GM19023 (cell line): ENCODE data around the gene AUTS2.

ENCODE experiments used
- ATAC-seq: cut with Tn5 transposase; IDR thresholded peaks from one replicate; pipeline ENCODE4 v1.9.1; 2021; ENCODE audit warnings: mild to moderate bottlenecking, moderate library complexity; ENCODE audit not compliant: unreplicated experiment

Gene AUTS2

GRCh38 chr7:70730451-70731110 is 1132.3 kb downstream of the AUTS2 start:
- ATAC-seq: no peak

DNA sequence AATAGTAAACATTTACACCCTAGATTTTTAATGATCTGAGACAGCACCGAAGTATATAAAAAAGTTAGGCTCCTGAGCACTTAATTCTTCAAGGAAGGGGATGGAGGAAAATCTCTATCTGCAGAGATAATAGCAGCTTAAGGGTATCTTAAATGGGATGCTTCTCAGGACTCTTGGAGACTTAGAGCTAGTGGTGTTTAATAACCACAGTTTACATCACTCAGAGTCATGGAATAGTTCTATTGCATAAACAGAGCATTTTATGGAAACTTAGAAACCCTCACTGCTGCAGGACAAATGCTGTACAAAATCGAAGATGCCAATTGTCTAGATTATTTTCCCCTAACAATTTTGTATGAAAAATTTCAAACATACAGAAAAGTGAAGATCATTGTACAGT is 1134.8 kb downstream of the AUTS2 start:
- ATAC-seq: no peak

GRCh38 chr7:70734411-70734810 is 1136.1 kb downstream of the AUTS2 start:
- no peak for ATAC-seq

GRCh38 chr7:70735313-70735712 is 1137.0 kb downstream of the AUTS2 start:
- ATAC-seq: no peak

- ATAC-seq: no peak
These were observed 1138.6 kb downstream of the AUTS2 start for GRCh38 chr7:70736715-70737460.

DNA sequence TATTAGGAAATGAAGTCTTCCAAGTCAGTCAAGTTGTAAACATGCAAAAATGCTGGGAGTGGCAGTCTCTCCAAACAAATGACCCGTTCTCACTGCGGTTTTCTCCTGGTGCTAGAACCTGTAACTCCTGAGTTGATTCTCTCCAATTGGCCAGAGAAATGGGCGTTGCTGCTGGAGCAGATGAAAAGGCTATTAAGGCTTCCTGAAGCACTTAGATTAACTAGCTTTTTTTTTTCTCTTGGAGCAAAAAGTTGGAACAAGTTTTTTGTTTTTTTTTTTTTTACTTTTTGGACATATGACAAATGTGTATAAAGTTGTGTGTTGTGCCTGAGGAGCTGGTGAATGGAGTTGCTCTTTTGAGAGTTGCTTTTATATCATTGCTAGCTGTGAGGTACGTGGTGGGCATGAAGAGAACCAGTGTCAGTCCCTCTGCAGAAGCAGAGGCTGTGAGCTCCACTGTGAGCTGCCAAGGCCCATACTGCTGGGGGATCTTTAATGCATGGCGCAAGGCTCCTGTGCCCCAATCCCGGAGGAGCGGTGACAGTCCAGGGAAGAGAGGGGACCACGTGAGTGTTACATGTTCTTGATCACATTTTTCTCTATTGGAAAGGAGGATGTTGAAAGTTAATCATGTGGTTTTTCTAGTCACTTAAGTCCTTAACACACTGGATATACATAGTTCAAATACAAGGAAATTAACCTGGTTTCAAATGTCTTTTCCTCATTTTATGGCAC is 1140.0 kb downstream of the AUTS2 start:
- ATAC-seq: no peak

DNA sequence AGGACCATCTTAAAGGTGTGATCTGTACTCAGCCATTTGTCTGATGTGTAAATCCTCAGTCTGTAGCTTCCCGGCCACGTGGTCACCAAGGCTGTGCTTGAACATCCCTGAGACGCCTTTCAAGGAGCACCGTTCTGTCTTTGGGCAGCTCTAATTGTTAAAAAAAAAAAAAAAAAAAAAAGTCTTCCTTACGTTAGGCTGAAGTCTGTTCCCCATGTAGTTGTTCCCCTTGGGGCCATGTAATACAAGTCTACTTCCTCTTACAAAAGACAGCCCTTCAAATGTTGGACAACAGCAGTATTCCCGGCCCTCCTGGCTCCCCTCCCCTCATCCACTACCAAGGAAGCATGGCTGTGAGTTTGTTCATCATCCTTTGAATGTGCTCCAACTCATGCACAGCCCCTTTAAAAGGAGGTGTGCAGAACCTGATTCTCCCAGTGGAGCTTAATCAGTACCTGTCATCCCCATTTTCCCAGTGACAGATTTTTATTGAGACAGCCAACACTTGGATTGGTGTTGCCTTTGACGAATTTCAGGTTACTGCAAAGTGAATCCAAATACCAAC is 1141.5 kb downstream of the AUTS2 start:
- ATAC-seq: no peak

DNA sequence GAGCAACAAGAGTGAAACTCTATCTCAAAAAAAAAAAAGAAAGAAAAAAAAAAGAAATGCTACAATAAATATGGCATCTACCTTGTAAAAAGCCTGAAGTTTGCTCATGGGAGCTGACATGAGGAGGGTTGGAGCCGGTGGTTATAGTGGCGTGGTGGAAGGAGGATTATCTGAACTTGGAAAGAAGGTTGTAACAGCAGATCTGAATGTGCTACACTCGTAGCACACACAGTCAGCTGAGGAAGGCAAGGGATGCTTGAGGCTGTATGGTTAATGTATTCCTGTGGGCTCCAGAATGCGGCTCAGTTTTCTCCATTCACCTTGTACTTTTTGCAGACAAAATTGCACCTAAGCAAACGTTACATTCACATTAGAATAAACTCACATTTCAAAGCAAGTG is 1143.4 kb downstream of the AUTS2 start:
- ATAC-seq: no peak

DNA sequence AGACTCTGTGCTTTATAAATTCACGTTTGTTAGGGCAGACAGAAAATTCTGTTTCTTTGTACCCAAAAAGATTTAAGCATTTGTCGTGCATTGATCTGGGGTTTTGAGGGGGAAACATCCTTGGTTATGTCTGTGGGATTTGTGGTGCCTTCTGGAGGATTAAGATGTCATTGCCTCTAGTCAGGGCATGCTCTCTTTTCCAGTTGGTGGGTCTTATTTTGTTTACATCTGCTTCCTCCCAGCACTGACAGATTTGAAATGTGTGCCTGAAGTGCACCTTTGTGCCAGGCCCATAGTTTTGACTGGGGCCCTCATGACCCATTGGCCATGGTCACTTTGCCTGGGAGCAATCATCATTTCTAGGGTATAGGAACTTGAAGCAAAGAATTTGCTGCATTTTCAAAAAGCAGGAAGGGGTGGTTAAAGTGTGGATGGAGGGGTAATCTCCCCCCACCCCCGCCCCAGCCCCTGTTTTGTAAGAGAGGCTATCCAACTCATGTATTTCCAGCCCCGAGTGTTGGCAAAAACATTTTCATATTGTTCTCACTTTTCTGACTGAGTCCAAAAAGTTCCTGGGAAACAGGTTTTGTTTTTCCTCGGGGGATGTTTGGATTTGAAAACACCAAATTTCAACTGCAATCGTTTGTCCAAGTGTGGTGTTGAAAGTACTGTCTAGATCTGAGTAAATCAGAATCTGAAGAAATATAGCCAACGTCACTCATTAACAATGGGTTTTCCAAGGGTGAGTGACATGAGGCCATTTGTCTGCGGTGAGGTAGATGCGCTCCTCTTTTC is 1145.5 kb downstream of the AUTS2 start:
- ATAC-seq: no peak

DNA sequence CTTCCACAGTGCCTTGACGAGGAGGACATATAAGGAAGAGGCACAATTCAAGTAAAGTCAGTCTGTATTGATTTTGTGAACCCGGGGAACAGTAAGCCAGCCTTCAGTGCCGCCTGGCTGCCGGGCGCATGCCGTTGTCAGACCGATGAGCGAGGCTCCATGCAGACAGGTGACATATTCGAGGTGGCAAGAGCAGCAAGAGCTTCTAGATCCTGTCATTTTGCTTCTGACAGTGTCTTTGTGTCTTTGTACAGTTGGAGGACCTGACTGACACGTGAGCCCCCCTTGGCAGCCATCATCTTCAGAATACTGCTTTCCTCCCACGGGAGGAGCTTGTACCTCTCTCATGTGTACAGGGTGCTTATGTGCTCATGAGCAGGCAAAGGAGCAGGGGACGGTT is 1146.2 kb downstream of the AUTS2 start:
- no peak for ATAC-seq

DNA sequence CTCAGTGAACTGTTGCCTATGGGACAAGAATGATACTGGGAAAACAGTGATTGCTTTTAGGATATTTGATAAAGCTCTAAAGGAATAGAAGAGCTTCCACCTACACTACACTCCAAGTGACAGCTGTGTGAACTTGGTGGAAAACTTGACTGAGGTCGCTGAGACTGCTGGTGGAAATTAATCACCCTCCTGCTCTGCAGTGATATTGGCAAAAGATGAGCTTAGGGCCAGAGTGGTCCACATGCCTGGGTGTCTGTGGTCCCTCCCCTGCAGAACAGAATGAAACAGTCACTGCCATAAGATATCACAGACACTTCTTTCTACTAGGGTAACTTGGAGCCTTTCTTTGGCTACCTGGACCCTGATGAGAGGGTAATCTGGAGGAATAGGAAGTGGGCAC is 1151.6 kb downstream of the AUTS2 start:
- ATAC-seq: no peak

GRCh38 chr7:70751895-70752294 is 1153.6 kb downstream of the AUTS2 start:
- ATAC-seq: no peak

DNA sequence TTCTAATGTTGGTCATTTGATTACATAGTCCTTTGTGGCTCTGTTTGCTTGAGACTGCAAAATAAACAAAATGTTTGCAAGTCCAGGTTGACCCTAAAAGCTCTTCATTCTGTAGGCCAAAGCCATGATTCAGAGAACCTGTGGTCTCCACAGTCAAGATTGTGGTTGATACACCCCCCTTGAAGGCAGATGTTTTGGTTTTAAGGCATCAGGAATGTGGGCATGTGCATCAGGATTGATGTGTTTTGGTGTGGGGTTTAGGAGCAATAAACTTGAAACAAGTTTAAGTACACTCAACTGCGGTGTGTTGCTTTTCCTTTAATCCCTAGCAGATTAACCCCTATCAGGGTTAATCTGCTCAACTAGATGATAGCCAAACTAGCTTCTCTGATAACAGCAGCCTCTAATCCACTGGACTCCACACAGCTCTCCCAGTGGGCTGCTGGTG is 1154.5 kb downstream of the AUTS2 start:
- no peak for ATAC-seq

GRCh38 chr7:70756789-70757188 is 1158.5 kb downstream of the AUTS2 start:
- no peak for ATAC-seq

GRCh38 chr7:70758646-70759045 is 1160.4 kb downstream of the AUTS2 start:
- no peak for ATAC-seq

GRCh38 chr7:70759674-70760073 is 1161.4 kb downstream of the AUTS2 start:
- no peak for ATAC-seq

GRCh38 chr7:70761711-70762328 is 1163.5 kb downstream of the AUTS2 start:
- ATAC-seq: no peak

DNA sequence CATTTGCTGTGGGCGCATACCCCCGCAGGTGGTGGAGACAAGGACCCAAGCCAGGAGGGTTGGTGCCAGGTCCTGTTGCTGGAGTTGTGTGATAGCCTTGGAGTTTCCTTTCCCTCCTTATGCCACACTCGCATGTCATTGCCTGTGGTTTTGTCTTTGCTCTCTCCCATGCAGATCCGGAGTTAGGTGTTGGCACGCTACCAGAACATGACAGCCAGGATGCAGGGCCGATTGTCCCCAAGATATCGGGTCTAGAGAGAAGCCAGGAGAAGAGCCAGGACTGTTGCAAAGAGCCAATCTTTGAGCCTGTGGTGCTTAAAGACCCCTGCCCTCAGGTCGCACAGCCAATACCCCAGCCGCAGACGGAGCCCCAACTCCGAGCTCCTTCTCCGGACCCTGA is 1164.4 kb downstream of the AUTS2 start:
- ATAC-seq: no peak

GRCh38 chr7:70763961-70764691 is 1165.9 kb downstream of the AUTS2 start:
- ATAC-seq: peak; percentile 87
